Measurements from ENCODE around the gene CSTPP1.

CSTPP1 gene

DNA sequence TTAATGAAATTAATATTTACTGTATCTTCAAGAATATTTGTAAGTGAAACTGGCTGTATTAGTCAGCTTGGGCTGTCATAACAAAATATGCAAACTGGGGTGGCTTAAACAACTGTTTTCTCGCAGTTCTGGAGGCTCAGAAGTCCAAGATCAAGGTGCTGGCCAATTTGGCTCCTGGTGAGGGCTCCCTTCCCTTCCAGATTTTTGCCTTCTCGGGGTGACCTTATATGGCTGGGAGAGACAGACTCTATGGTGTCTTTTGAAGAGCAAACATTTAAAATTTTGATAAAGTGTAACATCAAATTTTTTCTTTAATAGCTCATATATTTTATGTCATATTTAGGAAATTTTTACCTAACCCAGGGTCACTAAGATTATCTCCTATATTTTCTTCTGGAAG lies 30.2 kb downstream of the CSTPP1 start:
- no peaks in the 10 kb centered on the region for H3K27me3 Mint-ChIP-seq
- H3K9me3 Mint-ChIP-seq = peaks cover 0 to under 1% of the 10 kb centered on the region in 2 donors
- ATAC-seq (no peak), DNase-seq (no peak)
- no peak overlapping the region for H3K4me3 Mint-ChIP-seq
- H3K4me1 Mint-ChIP-seq = peaks cover 6% of the 10 kb centered on the region
- H3K27ac Mint-ChIP-seq = no peak overlapping the region

DNA sequence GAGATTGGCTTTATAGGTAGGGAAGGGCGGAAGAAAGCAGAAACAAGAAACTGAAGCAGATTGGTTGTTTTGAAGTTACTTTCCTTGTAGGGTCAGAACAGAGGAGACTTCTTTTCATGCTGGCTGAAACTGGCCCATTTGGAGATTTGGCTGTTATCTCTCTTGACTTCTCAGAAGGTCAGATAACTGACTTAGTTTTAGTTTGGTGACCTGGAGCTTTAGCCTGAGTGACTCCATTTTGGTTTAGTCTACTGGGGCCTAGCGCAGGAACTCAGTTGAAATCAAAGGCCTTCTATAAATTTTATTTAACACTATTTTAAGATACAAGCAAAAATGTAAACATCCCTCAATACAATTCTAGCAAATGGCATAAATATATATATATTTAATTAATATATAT lies 31.4 kb downstream of the CSTPP1 start:
- H3K4me1 Mint-ChIP-seq = peaks cover 3% of the 10 kb centered on the region
- no peak overlapping the region for H3K27ac Mint-ChIP-seq
- no peak for DNase-seq
- H3K27me3 Mint-ChIP-seq = no peaks in the 10 kb centered on the region
- ATAC-seq = no peak
- H3K4me3 Mint-ChIP-seq = no peak overlapping the region
- no peaks in the 10 kb centered on the region for H3K9me3 Mint-ChIP-seq

DNA sequence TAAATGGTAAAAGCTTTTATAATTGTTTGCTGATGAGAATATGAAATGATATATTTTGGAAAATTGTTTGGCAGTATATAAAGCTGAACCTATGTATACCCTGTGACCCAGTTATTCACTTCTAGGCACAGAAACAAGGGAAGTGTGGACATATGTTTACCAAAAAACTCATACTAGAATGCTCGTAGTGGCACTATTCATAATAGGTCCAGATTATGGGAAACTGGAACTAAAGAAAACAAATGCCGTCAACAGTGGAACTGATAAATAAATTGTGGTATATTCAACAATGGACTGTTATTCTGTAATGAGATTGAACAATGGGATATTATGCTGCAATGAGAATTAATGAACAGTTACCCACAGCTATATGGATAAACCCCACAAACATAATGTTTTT lies 32.8 kb downstream of the CSTPP1 start:
- Mint-ChIP-seq H3K4me3 (no peak overlapping the region), H3K9me3 (no peaks in the 10 kb centered on the region), H3K27me3 (no peaks in the 10 kb centered on the region), H3K27ac (no peak overlapping the region), H3K4me1 (no peaks in the 10 kb centered on the region)
- DNase-seq (no peak), ATAC-seq (no peak)

DNA sequence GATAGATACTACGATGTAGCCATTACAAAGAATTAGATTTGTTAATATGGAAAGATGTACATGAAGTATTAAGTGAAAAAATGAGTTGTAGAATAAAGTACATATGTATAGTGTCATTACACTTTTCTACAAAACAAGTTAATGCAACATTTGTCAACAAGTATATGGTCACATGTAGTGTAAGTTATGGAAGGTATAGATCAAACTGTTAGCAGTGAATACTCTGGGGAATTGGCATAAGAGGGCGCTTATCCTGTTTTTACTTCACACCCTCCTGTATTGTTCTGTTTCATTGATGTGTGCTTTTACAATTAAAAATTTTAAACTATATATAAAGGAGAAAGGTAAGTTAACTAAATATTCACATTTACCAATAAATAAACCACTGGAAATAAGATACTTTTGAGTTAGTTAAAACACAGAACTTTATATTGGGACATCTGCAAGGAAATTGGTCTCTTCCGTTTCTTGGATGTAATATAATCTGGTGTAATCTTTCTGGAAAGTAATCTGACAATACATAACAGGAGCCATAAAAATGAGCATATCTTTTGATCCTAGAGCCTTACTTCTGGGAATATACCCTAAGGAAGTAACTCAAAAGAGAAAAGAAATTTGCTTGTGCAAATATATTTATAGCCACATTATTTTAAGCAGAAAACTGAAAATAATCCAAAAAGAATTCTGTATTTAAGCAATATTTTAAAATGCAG lies 34.5 kb downstream of the CSTPP1 start:
- no peak overlapping the region for H3K27ac Mint-ChIP-seq
- ATAC-seq (no peak), DNase-seq (no peak)
- H3K4me3 Mint-ChIP-seq = no peak overlapping the region
- no peaks in the 10 kb centered on the region for H3K9me3 Mint-ChIP-seq
- H3K27me3 Mint-ChIP-seq = no peaks in the 10 kb centered on the region
- H3K4me1 Mint-ChIP-seq = peaks cover 6% of the 10 kb centered on the region

DNA sequence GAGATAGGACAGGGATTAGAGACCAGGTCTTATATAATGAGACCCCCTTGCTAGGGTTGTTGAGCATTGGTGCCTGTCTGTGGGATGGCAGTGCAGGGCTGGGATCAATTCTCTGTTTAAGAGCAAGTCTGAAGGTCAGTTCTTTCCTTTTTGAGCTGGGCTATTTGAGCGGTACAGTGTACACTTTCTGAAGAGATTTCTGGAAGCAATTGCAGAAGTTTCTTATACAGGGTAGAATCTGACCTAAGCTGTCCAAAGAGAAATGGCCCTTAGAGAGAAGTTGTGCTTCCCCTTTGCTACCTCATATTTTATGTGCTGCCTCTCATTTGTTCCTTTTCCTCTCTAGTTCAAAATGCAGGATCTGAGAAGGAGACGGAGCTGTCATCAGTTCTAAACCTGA lies 35.8 kb downstream of the CSTPP1 start:
- peaks cover 6% of the 10 kb centered on the region for H3K4me1 Mint-ChIP-seq
- H3K27me3 Mint-ChIP-seq = no peaks in the 10 kb centered on the region
- no peak overlapping the region for H3K4me3 Mint-ChIP-seq
- H3K27ac Mint-ChIP-seq = no peak overlapping the region
- no peak for DNase-seq
- no peaks in the 10 kb centered on the region for H3K9me3 Mint-ChIP-seq
- ATAC-seq = no peak

DNA sequence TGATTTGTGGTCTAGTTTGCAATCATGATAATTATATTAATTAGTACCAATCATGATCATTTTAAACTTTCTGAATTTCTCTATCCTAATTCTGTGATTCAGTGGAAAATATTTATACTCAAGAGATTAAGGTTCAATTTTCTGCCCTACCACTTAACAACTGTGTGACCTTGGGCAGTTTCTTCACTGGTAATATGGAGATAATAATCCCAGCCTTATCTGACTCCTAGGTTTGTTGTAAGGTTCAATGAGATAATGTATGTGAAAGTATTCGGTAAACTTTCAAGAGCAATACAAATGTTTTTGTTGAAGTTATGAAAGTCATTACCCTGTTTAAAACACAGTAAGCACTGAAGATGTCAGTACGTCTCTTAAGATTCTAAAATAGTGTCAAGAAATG lies 36.3 kb downstream of the CSTPP1 start:
- Mint-ChIP-seq H3K4me3 (no peak overlapping the region), H3K27ac (peak overlapping the region in 1 of 2 donors; percentile 52), H3K4me1 (peaks cover 6% of the 10 kb centered on the region), H3K27me3 (no peaks in the 10 kb centered on the region), H3K9me3 (no peaks in the 10 kb centered on the region)
- ATAC-seq (no peak), DNase-seq (no peak)

DNA sequence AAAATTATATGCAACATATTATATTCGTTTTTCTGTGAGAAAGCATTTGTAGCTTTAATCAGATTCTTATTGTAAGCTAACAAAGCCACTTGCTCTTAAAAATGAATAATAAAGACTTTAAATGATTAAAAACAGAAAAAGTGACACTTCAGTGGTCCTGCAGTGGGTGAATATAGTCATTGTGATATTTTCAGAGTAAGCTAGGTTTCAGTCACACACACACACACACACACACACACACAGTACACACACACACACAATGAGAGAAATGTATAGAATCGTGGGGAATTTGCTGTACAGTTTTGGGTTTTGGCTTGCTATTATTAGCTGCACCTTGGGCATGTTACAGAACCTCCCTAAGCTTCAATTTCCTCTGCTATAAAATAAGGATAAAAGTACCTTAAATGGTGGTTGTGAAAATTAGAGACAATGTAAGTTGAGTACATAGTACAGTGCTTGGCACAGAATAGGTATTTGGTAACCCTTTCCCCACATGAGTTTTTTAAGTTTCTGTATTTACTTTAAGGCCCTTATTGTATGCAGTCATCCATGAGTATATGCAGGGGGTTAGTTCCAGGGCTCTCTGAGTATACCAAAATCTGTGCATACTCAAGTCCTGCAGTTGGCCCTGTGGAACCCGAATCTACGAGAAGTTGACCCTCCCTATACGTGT lies 39.8 kb downstream of the CSTPP1 start:
- Mint-ChIP-seq H3K27ac (no peak overlapping the region), H3K9me3 (no peaks in the 10 kb centered on the region), H3K4me3 (no peak overlapping the region), H3K27me3 (no peaks in the 10 kb centered on the region), H3K4me1 (peaks cover 9% of the 10 kb centered on the region)
- DNase-seq (no peak), ATAC-seq (peak; percentile 74)

DNA sequence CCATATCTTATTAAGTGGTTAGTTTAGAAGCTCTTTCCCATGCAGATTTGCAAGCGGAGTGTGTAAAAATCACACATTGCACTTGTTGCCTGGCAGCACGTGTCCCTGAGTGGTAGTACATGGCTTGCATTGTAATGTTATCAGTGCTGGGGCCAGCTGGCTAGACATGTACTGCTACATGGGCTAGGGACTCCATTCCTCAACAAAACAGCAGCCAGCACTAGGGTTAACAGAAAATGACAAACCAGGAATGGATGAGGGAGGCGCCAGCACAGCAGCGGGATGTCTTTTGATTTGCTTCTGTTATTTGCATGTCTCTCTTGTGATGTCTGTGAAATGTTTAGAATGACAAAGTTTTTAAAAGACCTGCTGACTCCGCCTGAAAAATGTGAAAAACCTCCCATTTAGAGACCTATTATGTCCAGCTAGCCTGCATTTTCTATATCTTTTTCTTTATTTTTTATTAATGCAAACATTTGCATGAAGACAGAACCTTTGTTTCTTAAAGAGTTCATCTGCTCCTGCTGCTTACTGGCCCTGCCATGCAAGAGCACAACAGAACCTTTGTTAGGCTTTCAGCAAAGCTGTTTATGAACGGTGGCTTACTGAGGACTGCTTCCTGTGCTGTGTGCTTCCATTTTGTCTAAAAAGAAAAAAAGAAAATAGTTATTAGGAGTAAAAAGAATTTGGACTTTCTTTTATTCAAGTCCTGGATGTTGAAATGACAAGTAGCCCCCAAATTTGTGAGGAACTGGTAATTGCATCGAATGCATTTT lies 40.7 kb downstream of the CSTPP1 start:
- ATAC-seq (no peak), DNase-seq (no peak)
- Mint-ChIP-seq H3K9me3 (no peaks in the 10 kb centered on the region), H3K27ac (no peak overlapping the region), H3K27me3 (no peaks in the 10 kb centered on the region), H3K4me3 (no peak overlapping the region), H3K4me1 (peaks cover 13% of the 10 kb centered on the region)

DNA sequence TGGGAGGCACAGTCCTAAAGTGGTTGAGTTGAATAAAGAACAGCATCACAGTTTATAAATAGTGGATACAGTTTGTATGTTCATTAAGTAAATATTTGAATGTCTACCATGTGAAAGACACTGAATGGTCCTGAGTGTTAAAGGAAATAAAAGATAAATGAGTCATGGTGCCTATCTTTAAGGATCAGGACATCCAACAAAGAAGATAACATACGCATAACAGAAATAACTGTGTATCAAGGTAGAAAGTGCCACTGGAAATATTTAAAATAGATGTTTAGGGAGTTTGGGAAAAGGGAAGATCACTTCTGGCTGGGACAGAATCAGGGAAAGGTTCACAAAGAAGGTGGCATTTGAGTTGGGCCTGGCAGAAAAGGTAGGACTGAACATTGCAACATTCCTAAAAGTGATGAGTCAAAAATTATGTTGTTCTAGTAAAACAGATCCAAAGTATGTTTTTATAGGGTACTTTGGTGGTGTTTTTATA lies 41.5 kb downstream of the CSTPP1 start:
- DNase-seq = no peak
- H3K4me1 Mint-ChIP-seq = peaks cover 13% of the 10 kb centered on the region
- H3K9me3 Mint-ChIP-seq = no peaks in the 10 kb centered on the region
- no peak overlapping the region for H3K27ac Mint-ChIP-seq
- no peaks in the 10 kb centered on the region for H3K27me3 Mint-ChIP-seq
- H3K4me3 Mint-ChIP-seq = no peak overlapping the region
- no peak for ATAC-seq

DNA sequence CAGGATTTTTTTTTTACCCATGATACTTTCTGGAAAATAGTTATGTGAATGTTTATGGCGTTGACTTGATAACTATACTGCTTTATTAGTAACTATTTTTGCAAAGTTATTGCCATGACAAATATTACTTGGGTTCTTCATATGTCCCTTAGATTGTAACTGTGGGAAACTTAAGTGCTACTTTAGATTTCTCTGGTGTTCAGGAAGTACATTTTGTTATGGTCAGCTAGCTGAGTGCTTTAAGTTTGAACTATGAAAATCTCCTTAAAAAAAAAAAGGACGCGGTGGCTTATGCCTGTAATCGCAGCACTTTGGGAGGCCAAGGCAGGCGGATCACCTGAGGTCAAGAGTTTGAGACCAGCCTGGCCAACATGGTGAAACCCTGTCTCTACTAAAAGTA lies 42.8 kb downstream of the CSTPP1 start:
- no peak for DNase-seq
- no peak overlapping the region for H3K27ac Mint-ChIP-seq
- H3K27me3 Mint-ChIP-seq = no peaks in the 10 kb centered on the region
- no peak overlapping the region for H3K4me3 Mint-ChIP-seq
- peaks cover 18% of the 10 kb centered on the region for H3K4me1 Mint-ChIP-seq
- ATAC-seq = no peak
- H3K9me3 Mint-ChIP-seq = no peaks in the 10 kb centered on the region

DNA sequence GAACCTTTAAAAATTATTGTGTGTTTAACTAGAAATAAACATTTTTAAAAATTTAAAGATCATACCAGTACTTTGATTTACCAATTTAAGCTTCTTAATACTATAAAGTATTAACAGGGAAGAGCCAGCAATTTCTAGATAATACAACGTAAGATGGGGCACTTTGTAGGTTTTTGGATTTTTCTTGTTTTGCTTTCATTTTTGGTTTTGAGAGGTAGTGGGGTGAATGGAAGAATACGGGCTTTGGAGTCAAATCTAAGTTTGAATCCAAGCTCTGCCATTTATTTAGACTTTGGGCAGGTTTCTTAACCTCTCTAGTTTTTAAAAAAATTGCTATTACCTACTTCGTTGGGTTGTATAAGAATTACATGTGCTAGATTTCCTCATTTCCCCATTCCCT lies 44.9 kb downstream of the CSTPP1 start:
- Mint-ChIP-seq H3K27ac (peak overlapping the region; percentile 27 to 59), H3K9me3 (no peaks in the 10 kb centered on the region), H3K4me1 (peaks cover 12% of the 10 kb centered on the region), H3K27me3 (no peaks in the 10 kb centered on the region), H3K4me3 (peak overlapping the region; percentile 2 to 56)
- ATAC-seq (no peak), DNase-seq (no peak)

DNA sequence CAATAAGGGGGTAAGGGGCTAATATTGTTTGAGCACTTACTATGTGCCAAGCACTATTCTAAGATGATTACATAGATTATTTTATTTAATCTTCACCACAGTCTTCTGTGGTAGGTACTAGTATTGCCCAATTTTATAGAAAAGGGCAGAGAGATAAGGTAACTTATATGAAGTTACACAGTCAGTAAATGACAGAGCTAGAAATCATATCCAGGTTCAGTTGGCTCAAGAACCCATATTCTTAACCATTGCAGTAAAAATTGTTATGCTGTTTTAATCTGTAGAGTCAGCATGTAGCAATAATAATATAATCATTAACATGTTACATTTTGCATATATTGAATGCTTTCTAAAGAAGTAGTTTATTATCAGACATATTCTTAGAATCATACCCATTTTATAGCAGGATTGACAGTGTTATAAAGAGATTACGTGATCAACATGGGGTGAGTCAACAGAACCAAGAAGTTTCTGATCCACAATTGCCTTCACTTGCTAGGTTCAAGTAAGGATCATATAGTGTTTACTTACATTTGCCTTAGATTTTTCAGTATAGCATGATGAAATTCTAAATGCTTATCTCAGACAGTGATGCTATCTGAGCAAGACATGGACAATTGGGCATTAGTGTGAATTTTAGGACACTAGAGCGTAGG lies 46.4 kb downstream of the CSTPP1 start:
- H3K27ac Mint-ChIP-seq = no peak overlapping the region
- no peak for DNase-seq
- H3K9me3 Mint-ChIP-seq = no peaks in the 10 kb centered on the region
- H3K4me1 Mint-ChIP-seq = peaks cover 12% of the 10 kb centered on the region
- no peak for ATAC-seq
- no peaks in the 10 kb centered on the region for H3K27me3 Mint-ChIP-seq
- H3K4me3 Mint-ChIP-seq = no peak overlapping the region

DNA sequence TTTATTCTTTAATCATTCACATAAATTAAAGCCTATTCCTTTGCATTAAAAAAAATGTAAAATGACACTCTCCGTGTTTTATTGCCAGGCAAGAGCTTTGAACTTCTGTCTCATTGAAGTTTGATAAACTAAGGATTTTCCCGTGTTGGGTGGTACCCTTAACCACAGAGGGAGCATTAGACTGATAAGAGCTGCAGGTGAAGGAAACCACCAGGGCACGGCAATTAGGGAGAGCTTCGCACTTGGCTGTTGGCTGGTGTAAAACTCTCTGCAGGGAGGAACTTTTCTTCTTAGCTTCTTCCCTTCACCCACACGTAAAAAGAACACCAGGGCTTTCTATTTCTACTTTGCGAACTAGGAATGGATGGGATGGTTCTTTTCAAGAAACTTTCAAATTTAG lies 47.0 kb downstream of the CSTPP1 start:
- ATAC-seq = no peak
- no peak overlapping the region for H3K27ac Mint-ChIP-seq

DNA sequence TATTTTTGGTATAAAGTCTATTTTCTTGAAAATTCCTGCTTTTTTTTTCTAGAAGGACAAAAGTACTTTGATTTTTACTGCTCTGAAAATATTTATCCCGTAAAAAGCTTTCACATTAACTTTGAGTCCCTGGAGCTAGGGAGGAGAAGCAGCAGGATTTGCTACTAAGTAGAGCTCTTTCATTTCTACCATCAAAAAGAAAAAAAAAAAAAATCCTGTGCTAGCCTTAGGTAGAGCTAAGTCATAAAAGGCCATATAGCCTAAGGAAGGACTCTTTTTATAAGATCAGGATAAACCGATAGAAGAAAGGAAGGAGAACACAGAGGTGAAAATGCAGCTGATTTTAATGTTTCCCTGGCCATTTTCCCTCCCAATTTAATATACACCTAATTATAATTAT lies 48.0 kb downstream of the CSTPP1 start:
- Mint-ChIP-seq H3K4me3 (no peak overlapping the region), H3K4me1 (peaks cover 12% of the 10 kb centered on the region), H3K27ac (no peak overlapping the region), H3K27me3 (no peaks in the 10 kb centered on the region), H3K9me3 (peaks cover 1 to 2% of the 10 kb centered on the region in 2 donors)
- ATAC-seq (no peak), DNase-seq (no peak)

More for the DNA sequence above, 47.0 kb downstream of the CSTPP1 start:
- Mint-ChIP-seq H3K27me3 (no peaks in the 10 kb centered on the region), H3K4me3 (no peak overlapping the region), H3K9me3 (no peaks in the 10 kb centered on the region), H3K4me1 (peaks cover 12% of the 10 kb centered on the region)
- no peak for DNase-seq

DNA sequence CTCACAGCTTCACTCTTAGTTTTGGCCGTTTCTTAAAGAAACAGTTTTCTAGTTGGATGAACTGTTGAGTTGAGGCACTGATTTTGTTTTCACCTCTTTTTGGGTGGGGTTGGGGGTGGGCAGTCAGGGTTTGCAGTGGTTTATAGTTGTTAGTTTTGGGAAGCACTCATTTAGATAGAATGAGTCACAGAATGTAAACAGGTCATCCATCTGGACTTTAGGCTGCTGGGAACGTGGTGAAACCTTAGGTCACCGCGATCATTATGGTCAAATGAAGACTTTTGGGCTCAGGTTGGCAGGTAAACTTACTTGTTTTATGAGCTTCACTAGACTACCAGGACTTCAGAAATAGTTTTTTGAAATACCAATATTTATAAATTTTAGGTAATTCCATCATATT lies 48.4 kb downstream of the CSTPP1 start:
- no peak overlapping the region for H3K27ac Mint-ChIP-seq
- ATAC-seq = no peak

More for the DNA sequence above, 48.4 kb downstream of the CSTPP1 start:
- H3K27me3 Mint-ChIP-seq = no peaks in the 10 kb centered on the region
- H3K4me3 Mint-ChIP-seq = no peak overlapping the region
- peaks cover 5 to 6% of the 10 kb centered on the region in 2 donors for H3K9me3 Mint-ChIP-seq
- peaks cover 12% of the 10 kb centered on the region for H3K4me1 Mint-ChIP-seq
- DNase-seq = no peak

Measured in stimulated activated naive CD8-positive, alpha-beta T cell treated with anti-CD3 and anti-CD28 coated beads, Interleukin-15, amount 100 ng/mL, for 72 hours (primary cell).